HG02938 (cell line): Measurements from ENCODE around the gene AMN.
"Not testable (repeated sequence)": the region's sequence is repeated elsewhere in the genome, so short reads cannot be mapped to it uniquely, and the experiment has no call there.

Source experiments
- ATAC-seq: cut with Tn5 transposase; IDR thresholded peaks from one replicate; pipeline ENCODE4 v1.9.1; 2021; ENCODE audit warnings: mild to moderate bottlenecking, moderate library complexity; ENCODE audit not compliant: unreplicated experiment

AMN gene

DNA sequence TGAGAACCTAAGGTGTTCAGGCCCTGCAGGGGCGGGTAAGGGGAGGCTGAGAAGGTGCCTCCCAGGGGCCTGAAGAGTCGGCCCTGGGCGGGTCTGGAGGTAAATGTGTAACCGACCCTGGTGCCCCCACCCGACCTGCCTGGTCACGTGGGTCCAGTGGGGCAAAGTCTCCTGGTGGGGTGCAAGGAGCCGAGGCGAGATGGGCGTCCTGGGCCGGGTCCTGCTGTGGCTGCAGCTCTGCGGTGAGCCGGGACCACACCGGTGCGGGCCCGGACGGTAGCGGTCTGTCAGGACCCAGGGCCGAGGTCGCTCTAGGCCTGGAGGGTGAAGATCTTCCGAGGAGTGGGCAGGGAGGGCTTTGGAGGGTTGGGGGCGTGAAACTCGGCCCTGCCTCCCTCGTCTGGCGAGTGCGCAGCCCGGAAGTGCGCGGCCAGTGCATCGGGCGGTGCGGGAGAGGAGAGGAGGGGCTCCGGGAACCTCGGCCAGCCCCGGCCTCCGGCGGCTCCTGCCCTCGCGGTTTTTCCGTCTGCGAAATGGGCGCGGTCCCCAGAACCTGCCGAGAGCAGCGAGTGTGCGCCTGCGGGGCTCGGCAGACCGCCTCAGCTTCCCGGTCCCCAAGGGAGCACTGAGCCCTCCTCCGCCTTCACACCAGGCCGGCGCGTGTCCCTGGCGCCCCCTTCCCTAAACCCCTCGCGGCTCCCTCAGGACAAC lies at the start of gene AMN:
Gene AMN (plus strand): TSS at position 174 of the 711 bp plus-strand sequence. CDS start 26 bp downstream, at position 200.
- no peak for ATAC-seq

- ATAC-seq, result no peak
Observed at GRCh38 chr14:102873131-102873530, 49.3 kb upstream of the AMN start.

- no peak for ATAC-seq
Observed at GRCh38 chr14:102873546-102874061, 48.9 kb upstream of the AMN start.

DNA sequence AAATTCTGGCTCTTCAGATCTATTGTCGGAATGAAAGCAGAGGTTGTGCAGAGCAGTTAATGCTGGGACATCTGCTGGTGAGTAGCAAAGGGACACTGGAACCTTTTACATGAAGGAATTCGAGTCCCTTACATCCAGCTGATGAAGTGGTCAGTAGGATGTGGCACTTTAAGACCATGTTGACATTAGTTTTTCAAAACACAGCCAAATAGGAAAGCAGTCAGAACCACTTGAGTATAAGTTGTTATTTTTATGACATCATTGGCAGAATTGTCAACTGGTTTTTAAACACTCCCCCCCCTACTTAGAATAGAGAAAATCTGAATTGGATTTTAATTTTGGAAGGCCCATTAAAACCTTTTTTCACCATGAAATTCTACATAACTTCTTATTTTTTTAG lies 46.8 kb upstream of the AMN start:
- ATAC-seq, result no peak

DNA sequence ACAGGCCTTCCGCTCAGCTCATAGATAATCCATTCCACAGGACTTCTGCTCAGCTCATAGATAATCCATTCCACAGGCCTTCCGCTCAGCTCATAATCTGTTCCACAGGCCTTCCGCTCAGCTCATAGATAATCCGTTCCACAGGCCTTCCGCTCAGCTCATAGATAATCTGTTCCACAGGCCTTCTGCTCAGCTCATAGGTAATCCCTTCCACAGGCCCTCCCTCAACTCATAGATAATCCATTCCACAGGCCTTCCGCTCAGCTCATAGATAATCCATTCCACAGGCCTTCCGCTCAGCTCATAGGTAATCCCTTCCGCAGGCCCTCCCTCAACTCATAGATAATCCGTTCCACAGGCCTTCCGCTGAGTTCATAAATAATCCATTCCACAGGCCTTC lies 45.0 kb upstream of the AMN start:
- ATAC-seq, result not testable (repeated sequence)

DNA sequence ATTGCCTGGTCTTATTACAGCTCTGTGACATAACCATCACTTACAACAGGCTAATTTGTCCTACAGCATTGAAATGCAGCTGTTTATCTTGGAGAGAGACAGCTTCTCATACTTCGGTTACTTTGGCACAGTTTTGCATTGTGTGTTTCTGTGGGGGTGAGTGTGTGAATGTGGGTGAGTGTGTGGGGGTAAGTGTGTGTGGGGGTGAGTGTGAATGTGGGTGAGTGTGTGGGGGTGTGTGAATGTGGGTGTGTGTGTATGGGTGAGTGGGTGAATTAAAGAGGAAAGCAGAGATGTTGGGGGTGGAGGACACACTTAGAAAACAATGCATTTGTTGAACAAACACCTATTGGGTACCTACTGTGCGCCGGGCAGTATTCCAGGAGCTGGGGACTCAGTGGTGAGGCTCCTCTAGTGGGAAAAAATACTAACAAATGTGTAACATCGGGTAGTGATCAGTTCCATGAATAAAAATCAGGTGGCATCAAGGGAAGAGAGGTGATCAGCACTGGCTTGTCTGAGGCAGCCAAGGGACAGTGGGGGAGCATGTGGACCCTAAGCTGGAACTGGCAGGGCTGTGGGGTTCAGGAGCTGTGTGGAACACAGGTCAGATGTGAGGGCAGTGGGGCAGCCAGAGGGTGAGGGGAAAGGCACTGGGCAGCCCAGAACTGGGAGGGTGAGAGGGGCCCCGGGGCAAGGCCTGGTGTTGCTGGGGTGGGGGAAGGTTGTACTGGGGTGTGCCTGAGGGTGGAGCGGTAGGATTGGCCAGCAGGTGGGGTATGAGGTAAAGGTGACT lies 44.1 kb upstream of the AMN start:
- ATAC-seq, result no peak

- ATAC-seq, result no peak
Observed at GRCh38 chr14:102878970-102879460, 43.4 kb upstream of the AMN start.

DNA sequence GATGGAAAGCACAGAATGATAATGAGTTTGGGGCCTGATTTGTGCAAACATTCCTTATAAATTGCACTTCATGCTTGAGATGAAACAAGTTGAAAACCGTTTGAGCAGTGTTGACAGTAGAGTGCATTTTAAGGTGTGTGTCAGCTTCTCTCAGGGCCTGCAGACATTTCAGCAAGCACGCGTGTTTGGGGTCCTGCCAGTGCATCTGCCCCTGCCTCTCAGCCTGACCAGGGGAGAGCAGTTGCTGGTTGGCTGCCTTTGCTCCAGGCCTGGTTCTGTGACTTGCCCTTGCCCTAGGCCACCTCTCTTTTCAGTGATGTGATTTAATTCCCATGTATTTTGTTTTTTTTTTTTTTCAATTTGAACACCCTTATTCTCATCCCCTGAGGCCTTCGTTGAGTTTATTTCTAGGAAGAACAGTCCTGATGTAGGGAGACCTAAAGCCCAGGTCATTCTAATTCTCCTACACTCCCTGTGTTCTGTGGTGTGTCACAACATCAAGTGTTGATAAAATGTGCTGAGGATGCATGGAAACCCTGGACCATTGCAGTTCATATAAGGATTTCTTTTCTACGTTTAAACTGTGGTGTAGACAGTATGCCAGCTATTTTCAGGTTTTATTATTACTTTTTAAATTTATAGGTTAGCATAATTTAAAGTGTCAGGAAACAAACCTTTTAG lies 40.1 kb upstream of the AMN start:
- ATAC-seq, result no peak

DNA sequence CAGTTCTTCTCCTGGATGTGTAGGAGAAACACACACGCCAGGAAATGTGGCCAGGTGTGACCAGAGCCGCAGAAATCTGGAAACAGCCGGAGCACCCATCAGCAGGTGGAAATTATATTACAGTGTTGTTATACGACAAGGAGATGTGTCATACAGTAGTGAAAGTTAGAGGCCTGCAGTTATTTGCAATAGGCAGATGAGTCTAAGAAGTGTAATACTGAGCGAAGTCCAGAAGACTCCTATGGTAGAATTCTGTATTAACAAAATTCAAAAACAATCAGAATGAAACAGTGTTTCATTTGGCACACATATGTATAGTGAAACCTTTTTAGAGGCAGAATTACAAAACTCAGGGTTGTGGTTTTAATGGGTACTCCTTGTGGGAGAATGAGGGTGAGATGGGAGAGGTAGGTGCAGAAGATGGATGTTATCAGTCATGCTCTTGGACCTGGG lies 39.3 kb upstream of the AMN start:
- ATAC-seq, result no peak

GRCh38 chr14:102883554-102883953 lies 38.9 kb upstream of the AMN start:
- ATAC-seq, result no peak

GRCh38 chr14:102885737-102886447 lies 36.6 kb upstream of the AMN start:
- ATAC-seq, result no peak

DNA sequence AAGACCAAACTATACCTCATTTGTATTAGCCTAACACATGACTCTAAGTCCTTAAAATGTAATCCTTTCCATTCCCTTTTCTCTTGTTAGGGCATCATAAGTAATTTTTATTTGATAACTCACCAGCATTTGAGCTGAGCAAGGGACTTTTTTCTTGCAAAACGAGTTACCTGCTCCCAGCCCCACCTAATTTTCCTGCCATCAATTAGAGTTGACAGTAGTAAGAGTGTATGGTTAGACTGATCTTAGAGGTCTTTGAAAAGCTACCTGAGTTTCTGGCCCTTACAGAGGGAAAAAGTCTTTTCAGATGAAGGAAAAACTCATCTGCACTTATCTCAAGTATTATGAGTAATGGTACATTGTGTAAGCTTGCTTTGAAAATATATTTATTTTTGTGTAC lies 33.7 kb upstream of the AMN start:
- ATAC-seq, result no peak

- no peak for ATAC-seq
Observed at GRCh38 chr14:102889615-102890014, 32.8 kb upstream of the AMN start.

GRCh38 chr14:102891111-102891510 lies 31.4 kb upstream of the AMN start:
- no peak for ATAC-seq

DNA sequence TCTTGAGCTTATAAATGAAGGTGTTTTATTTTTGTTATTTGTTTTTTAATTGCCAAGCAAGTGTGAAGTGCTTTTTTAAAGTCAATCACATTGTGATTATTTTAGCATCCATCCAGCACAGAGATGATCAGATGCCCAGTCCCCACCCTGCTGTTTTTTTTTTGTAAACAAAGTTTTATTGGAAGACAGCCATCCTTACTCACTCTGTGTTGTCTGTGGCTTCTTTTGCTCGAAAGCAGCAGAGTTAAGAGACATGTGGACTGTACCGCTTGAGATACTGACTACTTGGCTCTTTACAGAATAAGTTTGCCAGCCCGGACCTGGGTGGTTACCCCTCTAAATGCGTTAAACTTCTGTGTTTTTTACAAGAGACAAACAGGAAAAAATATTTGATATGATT lies 30.9 kb upstream of the AMN start:
- no peak for ATAC-seq

DNA sequence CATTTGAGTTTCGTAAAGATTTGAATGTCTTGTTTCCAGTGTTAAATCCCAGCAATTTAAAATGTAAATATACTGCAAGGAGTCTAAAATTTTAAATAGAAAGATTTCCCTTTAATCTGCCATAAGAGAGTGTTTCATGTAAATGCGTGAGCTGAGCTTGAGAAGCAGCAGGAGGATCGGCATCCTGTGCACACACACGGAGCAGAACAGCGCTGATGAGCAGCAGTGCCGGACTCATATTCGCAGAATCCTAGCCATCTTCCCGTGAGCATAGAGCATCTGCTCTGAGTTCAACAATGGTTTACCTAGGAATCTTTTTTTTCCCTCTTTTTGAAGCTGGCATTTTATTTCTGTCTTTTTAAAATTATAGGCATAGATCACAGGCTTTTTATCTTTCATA lies 29.8 kb upstream of the AMN start:
- no peak for ATAC-seq

- ATAC-seq, result no peak
Observed at GRCh38 chr14:102893452-102893851, 29.0 kb upstream of the AMN start.

DNA sequence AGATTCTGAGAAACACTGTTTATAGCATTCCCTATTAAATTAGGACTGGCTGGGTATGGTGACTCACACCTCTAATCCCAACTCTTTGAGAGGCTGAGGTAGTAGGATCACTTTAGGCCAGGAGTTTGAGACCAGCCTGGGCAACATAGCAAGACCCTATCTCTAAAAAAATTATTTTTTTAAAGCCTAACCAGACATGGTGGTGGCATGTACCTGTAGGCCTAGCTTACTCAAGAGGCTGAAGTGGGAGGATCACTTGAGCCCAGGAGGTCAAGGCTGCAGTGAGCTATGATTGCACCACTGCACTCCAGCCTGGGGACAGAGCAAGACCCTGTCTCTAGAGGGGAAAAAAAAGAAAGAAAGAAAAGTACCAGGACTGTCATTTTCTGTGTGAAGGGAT lies 25.7 kb upstream of the AMN start:
- ATAC-seq, result not testable (repeated sequence)

GRCh38 chr14:102897299-102898027 lies 25.0 kb upstream of the AMN start:
- ATAC-seq, result no peak

- no peak for ATAC-seq
Observed at GRCh38 chr14:102898298-102898697, 24.2 kb upstream of the AMN start.
